Fibroblast of peridontal ligament (primary cell): ENCODE measurements around the gene ELOF1.
"Not testable (repeated sequence)": the region's sequence is repeated elsewhere in the genome, so short reads cannot be mapped to it uniquely, and the experiment has no call there.

ENCODE experiments used
- DNase-seq: peaks from one replicate; pipeline ENCODE4 v3.0.0-alpha.2; 2010; ENCODE audit errors: extremely low read depth

The ELOF1 gene

GRCh38 chr19:11558881-11559828 lies at the start of gene ELOF1:
ELOF1 (minus strand) TSS chr19:11559230; CDS start chr19:11554347, 4,883 bp downstream.
- DNase-seq, result peak; percentile 96

DNA sequence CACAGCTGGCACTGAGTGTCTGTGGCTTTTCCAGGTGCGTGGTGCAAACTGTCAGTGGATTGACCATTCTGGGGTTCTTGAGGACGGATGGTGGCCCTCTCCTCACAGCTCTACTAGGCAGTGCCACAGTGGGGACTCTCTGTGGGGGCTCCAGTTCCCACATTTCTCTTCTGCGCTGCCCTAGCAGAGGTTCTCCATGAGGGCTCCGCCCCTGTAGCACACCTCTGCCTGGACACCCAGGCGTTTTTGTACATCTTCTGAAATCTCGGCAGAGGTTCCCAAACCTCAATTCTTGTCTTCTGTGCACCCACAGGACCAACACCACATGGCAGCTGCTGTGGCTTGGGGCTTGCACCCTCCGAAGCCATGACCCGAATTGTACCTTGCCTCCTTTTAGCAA lies 47.5 kb upstream of the ELOF1 start:
- DNase-seq, result no peak

DNA sequence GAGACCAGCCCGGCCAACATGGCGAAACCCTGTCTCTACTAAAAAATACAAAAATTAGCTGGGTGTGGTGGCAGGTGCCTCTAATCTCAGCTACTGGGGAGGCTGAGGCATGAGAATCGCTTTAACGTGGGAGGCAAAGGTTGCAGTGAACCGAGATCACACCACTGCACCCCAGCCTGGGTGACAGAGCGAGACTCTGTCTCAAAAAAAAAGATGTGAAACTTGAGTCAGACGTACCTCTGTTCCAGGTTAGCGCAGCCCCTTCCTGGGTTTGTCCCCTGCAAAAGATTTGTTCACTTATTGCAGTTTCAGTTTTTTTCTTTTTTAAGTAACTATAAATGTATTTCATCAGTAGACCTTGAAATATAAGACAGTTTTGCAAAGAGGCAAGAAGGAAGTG lies 40.7 kb upstream of the ELOF1 start:
- DNase-seq, result not testable (repeated sequence)

DNA sequence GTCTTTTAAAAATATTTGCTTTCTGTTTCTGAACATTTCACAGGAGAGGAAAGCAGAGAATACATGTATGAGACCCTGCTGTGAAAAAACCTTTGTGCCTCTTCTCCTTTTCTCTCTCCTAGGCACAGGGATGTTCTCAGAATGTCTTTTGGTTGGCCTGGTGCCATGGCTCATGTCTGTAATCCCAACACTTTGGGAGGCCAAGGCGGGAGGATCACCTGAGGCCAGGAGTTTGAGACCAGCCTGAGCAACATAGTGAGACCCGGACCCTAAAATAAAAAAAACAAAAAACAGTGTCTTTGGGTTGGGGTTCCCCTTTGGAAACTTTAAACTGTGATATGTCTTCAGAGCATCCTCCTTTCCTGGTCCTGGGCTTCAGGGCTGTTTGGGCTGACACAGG lies 39.7 kb upstream of the ELOF1 start:
- DNase-seq, result no peak

- DNase-seq, result peak; percentile 38
Observed at GRCh38 chr19:11598103-11598483, 39.1 kb upstream of the ELOF1 start.

DNA sequence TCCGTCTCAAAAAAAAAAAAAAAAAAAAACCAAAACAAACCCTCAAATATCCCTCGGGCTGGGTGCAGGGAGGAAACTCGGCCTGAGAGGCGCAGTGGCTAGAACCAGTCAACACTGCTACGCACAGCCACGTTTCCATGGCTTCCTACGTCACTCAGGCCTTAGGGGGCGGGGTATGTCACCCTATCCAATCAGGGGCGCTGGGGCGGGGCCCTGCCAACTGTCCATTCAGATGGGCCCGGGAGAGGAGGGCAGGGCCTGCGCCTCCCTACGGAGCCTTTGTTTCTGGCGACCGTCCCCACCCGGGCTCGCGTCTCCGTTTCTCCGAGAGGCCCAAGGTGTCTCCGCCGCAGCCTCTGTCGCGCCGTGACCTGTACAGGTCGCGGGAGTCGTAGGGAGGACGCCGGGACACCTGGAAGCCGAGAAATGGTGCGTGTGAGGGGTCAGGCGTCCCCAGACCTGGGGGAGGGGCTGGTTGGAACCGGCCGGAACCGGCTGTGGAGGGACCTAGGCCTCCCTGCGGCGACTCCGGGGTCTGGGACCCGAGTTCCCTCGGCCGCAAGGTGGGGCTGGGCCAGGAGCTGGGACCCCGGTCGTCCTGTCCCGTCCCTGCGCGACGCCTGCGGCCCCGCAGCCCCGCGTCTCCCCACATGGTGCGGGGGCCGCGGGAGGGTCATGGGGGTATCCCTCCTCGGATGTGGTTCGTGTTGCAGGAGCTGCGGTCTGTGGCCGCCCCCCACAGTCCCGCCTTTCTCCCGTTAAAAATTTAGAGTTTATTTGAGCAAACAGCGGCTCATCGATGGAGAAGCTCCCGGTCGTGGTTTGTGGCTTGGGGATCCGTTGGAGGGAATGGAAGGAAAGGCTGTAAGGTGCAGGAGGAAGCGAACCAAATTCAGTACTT lies 38.4 kb upstream of the ELOF1 start, which contains the start of gene ZNF627:
Gene ZNF627 (plus strand): TSS at position 282 of the 901 bp plus-strand sequence. CDS start 145 bp downstream, at position 427.
- peak; percentile 97 for DNase-seq

DNA sequence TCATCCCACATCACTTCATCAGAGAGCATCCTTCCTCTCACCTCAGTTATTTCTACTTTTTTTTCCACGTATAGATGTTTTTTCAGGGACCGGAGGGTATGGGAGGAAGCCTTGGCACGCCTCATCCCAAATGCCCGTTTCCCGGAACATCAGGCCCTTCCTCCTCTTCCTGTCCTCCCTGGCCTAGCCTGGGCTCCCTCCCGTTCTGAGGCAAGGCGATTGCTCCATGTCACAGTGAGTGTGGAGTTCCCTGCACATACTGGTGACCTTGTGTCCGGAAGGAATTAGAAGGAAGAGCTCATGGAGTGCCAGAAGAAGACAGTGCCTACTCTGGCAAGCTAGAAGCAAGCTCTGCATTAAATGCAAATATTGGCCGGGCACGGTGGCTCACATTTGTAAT lies 37.1 kb upstream of the ELOF1 start:
- DNase-seq, result no peak

DNA sequence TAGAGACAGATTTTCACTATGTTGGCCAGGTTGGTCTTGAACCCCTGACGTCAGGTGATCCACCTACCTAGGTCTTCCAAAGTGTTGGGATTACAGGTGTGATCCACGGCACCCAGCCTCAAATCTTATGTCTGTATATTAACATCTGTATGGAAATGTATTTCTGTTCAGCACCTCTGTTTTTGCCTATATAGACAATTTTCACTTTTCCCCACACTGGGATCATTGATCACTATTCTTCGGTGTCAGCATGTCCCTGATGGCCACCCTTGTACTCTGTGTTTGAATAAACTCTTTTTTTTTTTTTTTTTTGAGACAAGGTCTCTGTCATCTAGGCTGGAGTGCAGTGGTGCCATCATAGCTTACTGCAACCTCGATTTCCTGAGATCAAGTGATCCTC lies 35.1 kb upstream of the ELOF1 start:
- no peak for DNase-seq

- no peak for DNase-seq
Observed at GRCh38 chr19:11587975-11588631, 29.1 kb upstream of the ELOF1 start.

GRCh38 chr19:11587302-11587974 lies 28.4 kb upstream of the ELOF1 start:
- DNase-seq, result peak; percentile 77

GRCh38 chr19:11586331-11586730 lies 27.3 kb upstream of the ELOF1 start:
- no peak for DNase-seq

DNA sequence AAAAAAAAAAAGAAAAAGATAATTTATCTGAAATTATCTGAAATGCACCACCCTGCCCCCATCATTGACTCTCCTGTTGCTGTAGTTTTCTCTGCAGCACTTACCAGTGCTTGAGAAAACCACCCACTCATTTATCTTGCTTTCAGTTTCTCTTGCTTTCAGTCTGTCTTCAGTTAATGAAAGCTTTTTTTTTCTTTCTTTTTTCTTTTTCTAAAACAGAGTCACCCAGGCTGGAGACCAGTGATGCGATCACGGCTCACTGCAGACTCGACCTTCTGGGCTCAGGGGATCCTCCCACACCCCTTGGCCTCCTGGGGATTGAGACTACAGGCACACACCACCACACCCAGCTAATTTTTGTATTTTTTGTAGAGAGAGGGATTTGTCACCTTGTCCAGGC lies 22.7 kb upstream of the ELOF1 start:
- peak; percentile 40 for DNase-seq

- no peak for DNase-seq
Observed at GRCh38 chr19:11580116-11580515, 21.1 kb upstream of the ELOF1 start.

DNA sequence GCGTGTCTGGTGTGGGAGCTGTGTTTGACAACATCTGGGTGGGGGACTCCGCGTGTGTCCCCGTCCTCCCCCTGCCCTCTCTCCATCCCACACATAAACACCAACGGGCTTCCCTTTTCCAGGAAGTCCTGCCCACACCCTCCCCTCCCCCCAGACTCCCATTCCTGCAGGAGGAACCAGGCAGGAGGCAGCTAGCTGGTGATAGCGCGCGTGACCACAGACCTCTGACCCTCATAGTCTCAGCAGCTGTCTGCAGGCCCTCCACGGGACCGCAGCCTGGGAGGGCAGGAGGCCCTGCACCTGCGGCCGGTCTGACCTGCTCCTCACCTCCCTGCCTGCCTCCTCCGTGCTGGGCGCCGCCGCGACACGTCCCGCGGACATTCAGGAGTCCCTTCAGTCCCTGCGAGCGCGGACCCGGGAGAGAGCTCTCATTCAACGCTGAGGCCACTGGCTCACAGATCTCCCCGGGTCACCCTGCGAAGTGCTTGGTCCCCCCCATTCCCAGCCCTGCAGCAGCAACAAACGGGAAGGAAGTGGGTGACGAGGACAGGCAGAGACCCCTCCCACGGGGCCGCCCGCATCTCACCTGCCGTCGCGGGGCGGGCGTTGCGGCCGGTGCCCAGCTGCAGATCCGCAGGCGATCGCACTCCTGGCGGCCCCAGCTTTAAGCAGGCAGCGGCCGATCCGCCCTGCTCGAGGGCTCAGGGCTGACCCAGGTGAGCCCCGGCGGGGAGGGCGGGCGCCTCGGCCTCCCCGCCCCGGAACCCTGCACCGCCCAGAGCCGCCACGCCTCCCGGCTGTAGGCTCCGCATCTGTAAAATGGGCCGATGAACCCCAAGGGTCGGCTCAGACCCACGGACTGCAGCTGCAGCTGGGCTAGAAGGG lies 19.5 kb upstream of the ELOF1 start:
- no peak for DNase-seq

GRCh38 chr19:11577451-11578257 lies 18.6 kb upstream of the ELOF1 start, which contains the start of gene ACP5:
ACP5 (minus strand) TSS chr19:11577645; CDS start chr19:11577317, 328 bp downstream.
- DNase-seq, result no peak

DNA sequence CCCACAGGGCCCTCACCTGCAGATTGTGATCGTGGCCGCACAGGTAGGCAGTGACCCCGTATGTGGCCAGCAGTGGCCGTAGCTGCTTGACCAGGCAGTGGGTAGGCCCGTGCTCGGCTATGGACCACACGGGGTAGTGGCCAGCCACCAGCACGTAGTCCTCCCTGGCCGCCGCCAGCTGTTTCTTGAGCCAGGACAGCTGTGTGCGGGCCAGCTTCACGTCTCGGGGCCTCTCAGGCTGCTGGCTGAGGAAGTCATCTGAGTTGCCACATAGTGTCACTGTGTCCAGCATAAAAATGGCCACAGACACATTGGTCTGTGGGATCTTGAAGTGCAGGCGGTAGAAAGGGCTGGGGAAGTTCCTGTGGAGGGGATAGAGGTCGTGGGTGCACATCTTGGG lies 17.2 kb upstream of the ELOF1 start:
- DNase-seq, result no peak

- no peak for DNase-seq
Observed at GRCh38 chr19:11574689-11575088, 15.7 kb upstream of the ELOF1 start.

DNA sequence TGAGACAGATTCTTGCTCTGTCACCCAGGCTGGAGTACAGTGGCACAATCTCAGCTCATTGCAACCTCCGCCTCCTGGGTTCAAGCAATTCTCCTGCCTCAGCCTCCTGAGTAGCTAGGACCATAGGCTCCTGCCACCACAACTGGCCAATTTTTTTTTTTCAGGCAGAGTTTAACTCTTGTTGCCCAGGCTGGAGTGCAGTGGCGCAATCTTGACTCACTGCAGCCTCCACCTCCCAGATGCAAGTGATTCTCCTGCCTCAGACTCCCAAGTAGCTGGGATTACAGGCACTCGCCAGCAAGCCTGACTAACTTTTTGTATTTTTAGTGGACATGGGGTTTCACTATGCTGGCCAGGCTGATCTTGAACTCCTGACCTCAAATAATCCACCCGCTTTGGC lies 14.7 kb upstream of the ELOF1 start:
- DNase-seq, result not testable (repeated sequence)

DNA sequence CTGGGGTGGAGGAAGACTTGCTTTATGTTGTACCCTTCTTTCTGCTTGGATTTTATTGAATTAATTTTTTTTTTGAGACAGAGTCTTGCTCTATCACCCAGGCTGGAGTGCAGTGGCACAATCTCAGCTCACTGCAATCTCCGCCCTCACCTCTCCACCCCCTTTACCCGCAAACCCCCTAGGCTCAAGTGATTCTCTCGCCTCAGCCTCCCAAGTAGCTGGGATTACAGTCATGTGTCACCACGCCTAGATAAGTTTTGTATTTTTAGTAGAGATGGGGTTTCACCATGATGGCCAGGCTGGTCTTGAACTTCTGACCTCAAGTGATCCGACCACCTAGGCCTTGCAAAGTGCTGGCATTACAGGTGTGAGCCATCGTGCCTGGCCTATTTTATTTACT lies 14.3 kb upstream of the ELOF1 start:
- not testable (repeated sequence) for DNase-seq
